ENCODE measurements around the gene CLEC7A. TPM values are rescaled to one million over a fixed set of nuclear protein-coding genes. Genes with fewer than 3 reads are reported as not detected.

The CLEC7A gene
- total RNA-seq, 1 donor from 2014 or later = 3.1 TPM

DNA sequence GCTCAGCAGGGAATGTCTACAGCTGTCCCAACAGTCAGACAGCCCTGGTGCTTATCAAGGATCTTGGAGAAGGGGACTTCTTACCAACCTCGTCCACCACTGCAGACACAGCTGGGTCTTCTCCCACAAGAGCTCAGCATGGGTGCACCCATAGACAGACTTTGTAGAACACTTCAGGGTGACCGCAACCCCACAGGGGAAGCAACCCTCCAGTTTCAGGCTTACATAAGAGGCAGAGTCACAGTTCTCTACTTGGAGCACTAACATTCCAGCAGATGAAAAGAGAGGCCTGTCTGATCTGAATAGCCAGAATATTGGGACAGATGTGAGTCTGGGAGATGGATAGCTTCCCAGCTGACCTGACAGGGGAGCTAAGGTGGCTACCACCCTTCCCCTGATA, 27.7 kb downstream of the CLEC7A start:
- ATAC-seq (peak; percentile 44), DNase-seq (ENCODE audit: missing footprints) (no peak)
- intact Hi-C loops (cut with DNase I) = no loop called here

DNA sequence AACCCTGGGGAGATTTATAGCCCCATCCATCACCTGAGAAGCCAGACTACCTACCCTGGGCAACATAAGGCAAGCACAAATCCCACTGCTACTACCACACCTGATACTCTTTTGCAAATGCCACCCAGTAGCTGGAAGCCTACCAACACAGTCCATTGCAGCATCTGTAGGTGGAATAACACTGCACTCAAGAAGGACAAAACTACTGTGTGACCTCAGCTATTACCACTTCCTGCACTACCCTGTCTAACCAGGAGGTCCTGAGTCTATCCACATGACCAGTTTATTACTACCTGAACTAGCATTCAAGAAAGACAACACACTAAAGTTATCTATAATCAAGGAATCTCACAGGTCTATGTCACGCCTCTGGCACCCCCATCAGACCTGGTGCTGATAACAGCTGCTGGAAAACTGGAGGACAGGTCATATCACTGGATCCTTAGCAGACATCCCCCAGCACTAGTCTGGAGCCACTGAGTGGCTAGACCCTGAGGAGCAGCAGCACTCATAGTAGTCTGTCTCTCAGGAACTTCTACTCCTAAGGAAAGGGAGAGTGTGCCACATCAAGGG, 28.3 kb downstream of the CLEC7A start:
- intact Hi-C loops (cut with DNase I) = no loop called here
- DNase-seq (ENCODE audit: missing footprints) (no peak), ATAC-seq (no peak)

DNA sequence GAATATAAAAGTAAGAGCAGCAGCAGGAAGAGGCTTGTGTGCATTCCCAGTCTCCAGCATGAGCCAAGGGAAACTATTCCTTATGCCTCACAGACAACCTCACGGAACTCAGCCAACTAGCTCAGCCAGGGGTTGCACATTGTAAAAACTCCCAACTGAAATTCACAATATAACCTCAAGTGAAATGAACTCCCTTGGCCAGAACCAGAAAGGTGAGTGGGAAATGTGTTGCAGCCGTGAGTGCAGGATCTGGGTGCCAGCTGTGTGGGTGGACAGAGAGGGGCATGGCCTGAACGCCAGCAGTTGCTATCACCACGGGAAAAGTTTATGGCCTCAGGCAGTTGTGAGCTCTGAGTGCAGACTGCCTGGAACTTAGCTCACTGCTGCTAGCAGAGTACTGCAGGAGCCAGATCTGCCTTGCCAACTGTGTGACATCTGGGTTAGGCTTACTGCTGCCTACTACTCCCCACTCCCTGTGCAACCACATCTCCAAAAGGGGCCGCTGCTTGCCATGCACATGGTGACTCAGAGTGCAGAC, 28.9 kb downstream of the CLEC7A start:
- intact Hi-C loops (cut with DNase I) = no loop called here
- DNase-seq (ENCODE audit: missing footprints) (no peak), ATAC-seq (peak; percentile 74)

DNA sequence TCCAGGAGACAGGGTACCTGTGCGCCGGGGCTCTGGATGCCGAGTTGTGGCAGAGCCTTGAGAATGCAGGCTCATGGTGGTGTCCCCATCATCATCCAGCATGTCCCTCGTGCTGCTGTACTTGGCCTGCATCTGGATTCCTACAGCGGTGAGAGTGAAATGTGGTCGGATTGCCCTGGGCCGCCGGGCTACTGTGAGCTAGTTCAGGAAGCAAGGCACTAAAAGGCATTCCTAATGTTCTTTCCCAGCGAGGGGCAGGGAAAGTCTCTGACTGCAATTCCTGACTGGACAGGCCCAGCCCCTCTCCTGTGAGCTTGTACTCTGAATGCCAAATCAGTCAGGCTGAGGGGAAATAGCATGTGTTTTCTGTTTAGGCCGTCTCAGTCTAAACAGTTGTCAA, 31.2 kb downstream of the CLEC7A start, which contains the start of gene CLEC1A:
Gene CLEC1A (minus strand): TSS at position 195 of the 400 bp plus-strand sequence. CDS start 63 bp downstream, at position 132.
- peak; percentile 61 for DNase-seq (ENCODE audit: missing footprints)
- ATAC-seq = peak; percentile 27
- intact Hi-C loops (cut with DNase I) = no loop called here

DNA sequence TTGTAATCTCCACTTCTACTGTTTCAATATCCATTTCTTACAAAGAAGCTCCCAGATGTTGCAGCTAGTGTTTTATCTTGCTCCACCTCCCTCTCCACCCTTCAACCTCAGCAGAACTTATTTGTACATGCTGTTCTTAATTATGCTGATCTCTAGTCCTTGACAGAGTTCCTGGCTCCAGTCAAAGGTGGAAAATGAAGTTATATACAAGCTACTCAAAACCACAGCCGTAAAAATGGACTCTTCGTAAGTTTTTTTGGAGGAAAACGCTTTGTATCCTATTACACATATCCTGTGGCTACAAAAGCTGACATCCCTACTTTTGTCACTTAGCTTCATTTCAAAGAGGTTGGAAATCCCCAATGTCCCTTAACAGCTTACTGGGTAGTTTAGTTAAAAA, 32.5 kb downstream of the CLEC7A start:
- intact Hi-C loops (cut with DNase I) = loop anchor here (2.0 kb wide), 1 partner anchor 29 kb away; no protein-coding TSS in a partner anchor
- ATAC-seq (no peak), DNase-seq (ENCODE audit: missing footprints) (no peak)

DNA sequence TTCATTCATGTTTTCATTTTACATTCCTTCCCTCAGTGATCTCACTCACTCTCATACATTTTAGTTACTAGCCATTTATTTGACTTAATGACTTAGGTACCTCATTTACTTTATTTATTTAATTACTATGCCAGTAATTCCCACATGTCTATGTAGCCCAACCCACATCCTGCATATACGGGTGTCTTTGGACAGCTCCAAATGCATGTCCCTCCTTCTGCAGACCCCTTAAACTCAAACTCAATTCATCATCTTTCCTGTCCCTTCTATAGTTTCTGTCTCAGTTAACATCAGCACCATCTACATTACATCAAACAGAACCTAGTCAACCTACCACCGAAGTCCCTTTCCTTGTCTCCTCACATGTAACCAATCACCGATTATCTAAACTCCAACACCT, 34.0 kb downstream of the CLEC7A start:
- DNase-seq (ENCODE audit: missing footprints) = no peak
- intact Hi-C loops (cut with DNase I) = loop anchor here (2.0 kb wide), 1 partner anchor 27 kb away; no protein-coding TSS in a partner anchor
- no peak for ATAC-seq

DNA sequence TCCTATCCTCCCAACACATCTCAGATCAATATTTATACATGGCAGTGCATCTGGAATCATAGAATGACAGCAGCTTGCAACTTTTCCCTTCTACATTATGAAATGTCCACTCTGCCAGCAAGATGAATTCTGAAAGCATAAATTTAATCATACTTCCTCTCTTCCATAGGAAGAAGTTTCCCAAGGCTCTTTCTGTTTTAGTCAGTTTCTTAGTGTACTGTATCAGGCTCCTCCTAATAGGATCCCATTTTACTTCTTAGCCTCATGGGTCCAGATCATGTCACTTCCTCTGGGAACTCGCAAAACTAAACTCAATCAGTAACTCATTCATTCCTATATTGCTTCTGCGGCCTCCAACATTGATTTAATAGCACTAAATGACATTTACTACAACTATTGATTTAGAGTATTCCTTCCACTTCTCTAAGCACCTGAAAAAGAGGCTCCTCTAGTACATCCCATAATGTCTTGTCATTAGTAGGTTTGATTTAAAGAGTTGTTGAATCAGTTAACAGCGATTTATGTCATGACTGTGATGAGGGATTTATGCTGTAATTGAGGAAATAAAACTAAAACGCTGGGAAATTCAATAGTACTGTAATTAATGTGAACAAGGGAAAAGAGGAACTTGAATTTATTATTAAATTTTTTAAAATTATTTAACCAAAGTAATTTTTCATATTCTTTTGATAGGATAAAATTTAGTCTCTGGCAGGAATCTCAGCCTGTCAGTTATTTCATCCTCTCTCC, 35.2 kb downstream of the CLEC7A start:
- no peak for DNase-seq (ENCODE audit: missing footprints)
- intact Hi-C loops (cut with DNase I) = no loop called here
- ATAC-seq = peak; percentile 50

DNA sequence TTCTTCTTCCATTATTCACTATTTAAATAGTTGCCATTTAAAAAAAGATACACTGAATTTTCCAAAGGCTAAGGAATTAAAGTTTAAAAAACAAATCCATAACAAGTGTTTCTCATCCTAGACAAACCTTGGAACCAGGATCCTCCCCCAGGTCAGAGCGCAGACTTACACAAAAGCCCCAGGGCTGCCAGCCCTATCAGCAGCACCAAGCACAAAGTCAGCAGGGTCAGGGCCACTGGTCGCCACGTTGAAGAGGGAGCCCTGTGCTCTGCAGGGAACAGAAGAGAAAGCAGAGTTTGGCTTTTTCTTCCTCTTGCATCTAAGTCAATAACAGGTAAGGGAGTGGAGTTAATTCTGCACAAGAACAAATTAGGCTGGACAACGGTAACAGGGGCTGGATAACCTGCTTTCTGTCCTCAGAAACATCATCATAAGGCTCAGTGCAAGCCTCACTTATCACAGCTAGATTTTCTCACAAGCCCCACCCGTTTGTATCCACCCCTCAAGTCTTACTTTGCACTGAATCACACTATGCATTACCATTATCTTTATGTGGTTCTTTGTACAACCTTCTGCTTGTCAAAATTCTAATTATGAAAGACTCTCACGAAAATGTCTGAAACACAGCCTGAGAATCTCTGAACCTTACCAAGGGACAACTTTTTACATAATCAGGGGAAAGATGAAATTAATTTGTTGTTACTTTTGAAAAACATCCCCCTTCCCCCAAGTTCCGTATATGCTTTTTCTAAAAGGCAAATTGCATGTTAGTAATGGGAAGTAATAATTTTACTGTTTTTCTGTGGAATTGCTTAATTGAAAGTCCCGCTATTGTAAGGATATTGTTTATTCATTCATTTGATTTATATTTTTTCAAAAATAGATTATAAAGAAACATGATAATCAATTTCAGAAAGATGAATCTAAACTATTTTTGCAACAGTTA, 40.8 kb downstream of the CLEC7A start:
- intact Hi-C loops (cut with DNase I) = no loop called here
- ATAC-seq = no peak
- no peak for DNase-seq (ENCODE audit: missing footprints)

DNA sequence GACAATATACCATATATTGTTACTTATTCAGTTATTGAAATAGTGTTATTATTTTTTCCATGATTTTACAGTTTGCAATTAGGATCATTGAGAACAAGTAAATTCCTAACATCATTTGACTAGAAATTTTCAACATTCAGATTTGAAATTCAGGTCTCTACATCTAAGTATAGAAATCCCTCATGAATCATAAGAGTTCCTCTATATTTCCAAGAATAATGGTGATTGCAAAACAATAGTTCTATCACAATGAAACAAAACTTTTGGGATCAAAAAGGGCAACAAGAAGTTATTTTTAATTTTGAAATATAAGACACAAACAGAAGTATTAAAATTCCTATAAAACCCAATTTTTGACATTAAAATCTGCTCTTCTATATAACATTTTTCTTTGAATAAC, 42.0 kb downstream of the CLEC7A start:
- no peak for ATAC-seq
- DNase-seq (ENCODE audit: missing footprints) = no peak
- intact Hi-C loops (cut with DNase I) = no loop called here

DNA sequence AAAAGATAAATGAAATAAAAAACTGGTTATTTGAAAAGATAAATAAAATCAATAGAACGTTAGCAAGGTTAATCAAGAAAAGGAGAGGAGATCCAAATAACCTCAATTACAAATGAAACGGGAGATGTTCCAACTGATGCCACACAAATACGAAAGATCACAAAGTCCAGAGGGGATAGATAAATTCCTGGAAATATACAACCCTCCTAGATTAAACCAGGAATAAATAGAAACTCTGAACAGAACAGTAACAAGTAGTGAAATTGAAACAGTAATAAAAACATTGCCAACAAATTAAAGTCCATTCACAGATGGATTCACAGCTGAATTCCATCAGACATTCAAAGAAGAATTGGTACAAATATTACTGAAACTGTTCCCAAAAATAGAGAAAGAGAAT, 43.6 kb downstream of the CLEC7A start:
- DNase-seq (ENCODE audit: missing footprints) (no peak), ATAC-seq (no peak)
- intact Hi-C loops (cut with DNase I) = no loop called here

DNA sequence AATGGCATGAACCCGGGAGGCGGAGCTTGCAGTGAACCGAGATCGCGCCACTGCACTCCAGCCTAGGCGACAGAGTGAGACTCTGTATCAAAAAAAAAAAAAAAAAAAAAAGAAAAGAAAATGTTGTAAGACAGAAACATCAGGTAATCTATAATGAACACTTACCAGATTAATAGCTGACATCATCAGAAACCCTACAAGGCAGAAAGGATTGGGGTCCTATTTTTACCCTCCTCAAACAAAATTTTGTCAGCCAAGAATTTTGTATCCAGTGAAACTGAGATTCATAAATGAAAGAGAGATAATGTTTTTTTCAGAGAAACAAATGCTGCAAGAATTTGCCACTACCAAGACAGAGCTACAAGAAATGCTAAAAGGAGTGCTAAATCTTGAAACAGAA, 45.3 kb downstream of the CLEC7A start:
- ATAC-seq (no peak), DNase-seq (ENCODE audit: missing footprints) (no peak)
- intact Hi-C loops (cut with DNase I) = no loop called here

DNA sequence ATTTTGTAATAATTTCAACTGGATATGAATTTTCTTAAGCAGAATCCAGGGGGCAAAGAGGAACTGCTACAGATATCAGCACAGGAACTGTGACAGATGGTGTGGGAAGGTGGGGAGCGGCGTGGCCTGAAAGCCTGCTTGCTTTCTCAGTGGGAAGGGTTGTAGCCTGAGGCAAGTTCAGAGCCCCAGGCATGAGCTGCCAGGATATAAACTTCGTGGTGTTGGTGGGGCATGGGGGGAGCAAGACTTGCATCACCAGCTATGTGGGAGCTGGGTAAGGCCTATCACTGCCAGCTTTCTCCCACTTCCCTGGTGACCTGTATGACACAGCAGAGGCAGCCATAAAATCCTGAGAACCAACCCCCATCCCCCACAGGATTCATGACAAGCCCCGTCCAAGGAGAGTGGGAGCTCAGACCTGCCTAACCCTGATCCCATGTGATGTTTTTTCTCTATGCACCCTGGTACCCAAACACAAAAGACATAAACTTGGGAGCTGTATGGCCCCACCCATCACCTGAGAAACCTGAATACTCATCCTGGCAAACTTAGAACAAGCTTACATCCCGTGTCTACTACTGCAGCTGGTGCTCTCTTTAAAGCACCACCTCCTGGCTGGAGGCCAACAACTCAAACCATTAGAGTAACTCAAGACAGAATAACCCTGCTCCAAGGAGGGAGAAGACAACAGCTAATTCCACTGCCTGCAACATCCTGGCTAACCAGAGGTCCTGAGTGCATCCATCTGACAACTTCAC, 47.7 kb downstream of the CLEC7A start:
- ATAC-seq = no peak
- DNase-seq (ENCODE audit: missing footprints) = no peak
- intact Hi-C loops (cut with DNase I) = no loop called here

DNA sequence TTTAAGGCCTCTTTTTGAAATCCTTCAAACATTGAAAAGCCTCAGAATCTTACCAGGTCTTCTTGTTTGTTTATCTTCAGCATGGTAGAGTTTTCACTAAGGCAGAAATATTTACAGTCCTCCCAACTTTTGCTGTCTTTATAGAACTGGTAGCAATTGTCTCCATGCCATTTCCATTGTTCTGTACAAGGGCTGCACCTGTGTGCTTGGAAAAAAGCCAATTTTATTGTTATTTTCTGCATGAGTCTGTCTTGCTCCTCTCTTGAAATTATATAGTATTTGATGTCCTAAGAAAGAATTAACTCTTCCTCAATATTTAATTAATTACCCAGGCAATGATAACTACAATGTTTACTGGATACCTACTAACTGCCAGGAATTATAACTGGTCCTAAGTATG, 54.5 kb downstream of the CLEC7A start:
- intact Hi-C loops (cut with DNase I) = no loop called here
- ATAC-seq (no peak), DNase-seq (ENCODE audit: missing footprints) (no peak)

DNA sequence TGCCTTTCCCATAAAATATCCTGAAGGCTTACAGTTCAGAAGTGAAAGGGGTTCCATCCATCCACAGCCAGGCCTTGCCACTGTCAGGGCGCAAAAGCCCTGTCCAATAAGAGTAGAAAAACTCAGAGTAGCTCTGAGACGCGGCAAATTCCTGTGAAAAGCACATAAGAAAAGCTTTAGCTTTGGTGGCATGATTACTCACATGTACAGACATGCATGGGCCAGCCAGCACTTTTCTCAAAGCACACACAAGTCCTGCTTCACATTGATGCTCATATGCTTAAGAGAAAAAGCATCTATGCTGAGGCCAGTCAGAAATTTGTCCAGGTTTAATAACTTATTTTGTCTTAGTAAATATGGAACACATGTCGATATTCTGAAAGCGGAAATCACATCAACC, 56.7 kb downstream of the CLEC7A start:
- no peak for DNase-seq (ENCODE audit: missing footprints)
- intact Hi-C loops (cut with DNase I) = no loop called here
- no peak for ATAC-seq

DNA sequence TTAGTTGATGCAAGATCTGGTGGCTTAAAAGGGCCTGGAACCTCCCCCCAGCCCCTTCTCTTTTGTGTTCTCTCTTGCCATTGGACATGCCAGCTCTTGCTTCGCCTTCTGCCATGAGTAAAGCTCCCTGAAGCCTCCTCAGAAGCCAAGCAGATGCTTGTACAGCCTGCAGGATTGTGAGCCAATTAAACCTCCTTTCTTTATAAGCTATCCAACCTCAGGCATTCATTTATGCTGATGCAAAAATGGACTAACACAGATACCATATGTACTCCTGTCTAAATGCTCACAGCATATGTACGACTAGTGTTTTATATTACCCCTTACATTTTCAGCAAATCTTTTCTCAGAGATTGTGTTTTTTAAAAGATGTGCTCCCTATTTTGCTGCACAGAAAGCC, 57.9 kb downstream of the CLEC7A start:
- ATAC-seq = no peak
- intact Hi-C loops (cut with DNase I) = no loop called here
- DNase-seq (ENCODE audit: missing footprints) = no peak

DNA sequence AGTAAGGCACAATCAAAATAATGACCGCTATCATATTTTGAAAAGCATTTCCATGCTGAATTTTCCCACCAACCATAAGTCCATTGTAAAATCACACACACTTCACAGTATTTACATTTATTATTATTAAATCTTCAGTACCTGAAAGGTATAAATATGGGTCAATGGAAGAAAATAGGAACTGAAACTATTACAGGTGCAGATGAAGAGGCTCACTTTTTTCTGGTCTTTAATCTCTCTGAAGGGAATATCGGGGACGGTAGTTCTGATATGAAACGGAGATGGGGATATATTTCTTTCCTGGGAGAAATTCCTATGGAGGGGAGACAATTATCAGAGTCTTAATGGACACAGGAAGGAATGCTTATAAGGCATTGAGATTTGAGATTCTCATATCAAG, 59.6 kb downstream of the CLEC7A start:
- no peak for ATAC-seq
- intact Hi-C loops (cut with DNase I) = no loop called here
- no peak for DNase-seq (ENCODE audit: missing footprints)

DNA sequence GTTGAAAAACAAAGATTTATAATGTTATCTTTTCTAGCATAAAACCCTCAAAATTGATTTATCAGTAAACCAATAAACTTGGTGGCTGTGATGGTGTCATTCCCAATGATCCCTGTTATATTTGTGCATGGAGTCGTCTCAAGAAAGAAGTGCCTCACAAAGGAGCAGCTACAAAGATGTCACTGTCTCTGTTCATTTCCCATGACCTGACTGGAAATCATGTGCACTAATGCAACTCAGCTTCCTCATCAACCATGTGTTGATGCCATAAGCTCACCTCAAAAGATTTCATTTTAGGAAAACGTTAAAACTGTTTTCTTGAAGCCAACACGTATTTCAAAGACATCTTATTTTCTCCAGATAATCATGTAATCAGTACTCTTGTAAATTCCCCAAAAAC, 60.0 kb downstream of the CLEC7A start:
- ATAC-seq (no peak), DNase-seq (ENCODE audit: missing footprints) (no peak)
- intact Hi-C loops (cut with DNase I) = loop anchor here (2.0 kb wide), 1 partner anchor 27 kb away; no protein-coding TSS in a partner anchor

DNA sequence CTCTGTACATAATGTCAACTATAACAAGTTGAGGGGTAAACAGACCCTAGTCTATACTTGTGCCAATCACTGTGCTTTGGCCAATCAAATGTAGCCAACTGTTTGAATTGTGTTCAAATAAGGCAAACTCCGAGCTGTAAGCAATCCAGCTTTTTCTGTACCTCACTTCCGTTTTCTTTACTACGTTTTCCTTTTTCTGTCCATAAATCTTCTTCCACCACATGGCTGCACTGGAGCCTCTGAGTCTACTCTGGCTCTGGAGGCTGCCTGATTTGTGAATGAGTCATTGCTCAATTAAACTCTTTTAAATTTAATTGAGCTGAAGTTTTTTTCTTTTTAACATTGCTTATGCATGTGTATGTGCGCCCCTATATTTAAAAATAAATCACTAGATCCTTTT, 60.9 kb downstream of the CLEC7A start:
- DNase-seq (ENCODE audit: missing footprints) = no peak
- ATAC-seq = no peak
- intact Hi-C loops (cut with DNase I) = loop anchor here (2.0 kb wide), 1 partner anchor 28 kb away; no protein-coding TSS in a partner anchor

Data from Right ventricle myocardium inferior (tissue), 1 donor.